ENCODE data around the gene PROZ.

The PROZ gene

GRCh38 chr13:113112893-113113845, 45.3 kb upstream of the PROZ start:
- DNase-seq (ENCODE audit: extremely low read depth, insufficient read length): no peak
- Histone ChIP-seq H3K27me3 (replicated peaks; ENCODE audit: control insufficient read depth, insufficient read depth, low read length) (no peaks in the 10 kb centered on the region), H3K36me3 (ENCODE audit: control insufficient read depth, insufficient read depth, low read length) (no peaks in the 10 kb centered on the region), H3K4me3 (replicated peaks; ENCODE audit: low read depth, low read length) (no peak overlapping the region)
- TF ChIP-seq CTCF (IDR thresholded peaks at IDR 0.05; ENCODE audit: insufficient read depth, low read length, poor library complexity, severe bottlenecking): no peak

- Histone ChIP-seq H3K4me3 (replicated peaks; ENCODE audit: low read depth, low read length) (no peak overlapping the region), H3K27me3 (replicated peaks; ENCODE audit: control insufficient read depth, insufficient read depth, low read length) (no peaks in the 10 kb centered on the region; the same call in 1 of the 2 replicates), H3K36me3 (ENCODE audit: control insufficient read depth, insufficient read depth, low read length) (no peaks in the 10 kb centered on the region)
- DNase-seq (ENCODE audit: extremely low read depth, insufficient read length): no peak
- TF ChIP-seq CTCF (IDR thresholded peaks at IDR 0.05; ENCODE audit: insufficient read depth, low read length, poor library complexity, severe bottlenecking): no peak
Observed at GRCh38 chr13:113113846-113114271, 44.6 kb upstream of the PROZ start.

GRCh38 chr13:113114511-113115362, 43.7 kb upstream of the PROZ start:
- Histone ChIP-seq H3K4me3 (replicated peaks; ENCODE audit: low read depth, low read length) (no peak overlapping the region), H3K27me3 (replicated peaks; ENCODE audit: control insufficient read depth, insufficient read depth, low read length) (no peaks in the 10 kb centered on the region; the same call in 1 of the 2 replicates), H3K36me3 (ENCODE audit: control insufficient read depth, insufficient read depth, low read length) (no peaks in the 10 kb centered on the region)
- TF ChIP-seq CTCF (IDR thresholded peaks at IDR 0.05; ENCODE audit: insufficient read depth, low read length, poor library complexity, severe bottlenecking): no peak
- DNase-seq (ENCODE audit: extremely low read depth, insufficient read length): no peak

GRCh38 chr13:113115363-113116205, 42.9 kb upstream of the PROZ start:
- Histone ChIP-seq H3K4me3 (replicated peaks; ENCODE audit: low read depth, low read length) (no peak overlapping the region), H3K36me3 (ENCODE audit: control insufficient read depth, insufficient read depth, low read length) (no peaks in the 10 kb centered on the region), H3K27me3 (replicated peaks; ENCODE audit: control insufficient read depth, insufficient read depth, low read length) (no peaks in the 10 kb centered on the region; the same call in 1 of the 2 replicates)
- DNase-seq (ENCODE audit: extremely low read depth, insufficient read length): no peak
- no peak for TF ChIP-seq CTCF (IDR thresholded peaks at IDR 0.05; ENCODE audit: insufficient read depth, low read length, poor library complexity, severe bottlenecking)

GRCh38 chr13:113116206-113116800, 42.1 kb upstream of the PROZ start:
- Histone ChIP-seq H3K36me3 (ENCODE audit: control insufficient read depth, insufficient read depth, low read length) (no peaks in the 10 kb centered on the region), H3K4me3 (replicated peaks; ENCODE audit: low read depth, low read length) (no peak overlapping the region), H3K27me3 (replicated peaks; ENCODE audit: control insufficient read depth, insufficient read depth, low read length) (no peaks in the 10 kb centered on the region; the same call in 1 of the 2 replicates)
- no peak for TF ChIP-seq CTCF (IDR thresholded peaks at IDR 0.05; ENCODE audit: insufficient read depth, low read length, poor library complexity, severe bottlenecking)
- DNase-seq (ENCODE audit: extremely low read depth, insufficient read length): no peak
